ENCODE data around the gene TENT5A.

GRCh38 chr6:81774542-81774941 is 22.1 kb upstream of the TENT5A start:
- no peak for TF ChIP-seq CTCF (IDR thresholded peaks at IDR 0.05)
- no peak for TF ChIP-seq POLR2A (IDR thresholded peaks at IDR 0.05)

All from uterus (tissue), 2 donors.